K562 (cell line): Measurements from ENCODE around the gene KCTD1.

Source experiments
- CTCF ChIP-seq, 3 experiments: IDR thresholded peaks in 2 of 3; conservative IDR thresholded peaks in 1 of 3; 2 replicates each; pipeline ENCODE4 v1.5.1; 2011 to 2012; ENCODE audit warnings: low read length in 3 of 3, mild to moderate bottlenecking in 3 of 3, control low read depth in 2 of 3, improper control_type of control experiment in 1 of 3, inconsistent platforms in 1 of 3, low read depth in 1 of 3, mixed read lengths in 1 of 3, moderate library complexity in 1 of 3; ENCODE audit not compliant: insufficient read depth in 2 of 3
- FOXP4 ChIP-seq: sonication (generic); formaldehyde crosslinking; IDR thresholded peaks from 2 replicates; pipeline ENCODE4 v1.8.0; 2022; ENCODE audit warnings: mild to moderate bottlenecking, missing genetic modification reagents, borderline replicate concordance
- SIN3A ChIP-seq, 2 experiments: fragments of 150-350 bp in 1 of 2; IDR thresholded peaks; 2 replicates each; pipeline ENCODE4 v1.6.1; 2011 to 2016; ENCODE audit warnings: borderline replicate concordance in 2 of 2, low read depth in 2 of 2, low read length in 2 of 2, mild to moderate bottlenecking in 2 of 2, moderate library complexity in 2 of 2; ENCODE audit not compliant: control insufficient read depth in 1 of 2

DNA sequence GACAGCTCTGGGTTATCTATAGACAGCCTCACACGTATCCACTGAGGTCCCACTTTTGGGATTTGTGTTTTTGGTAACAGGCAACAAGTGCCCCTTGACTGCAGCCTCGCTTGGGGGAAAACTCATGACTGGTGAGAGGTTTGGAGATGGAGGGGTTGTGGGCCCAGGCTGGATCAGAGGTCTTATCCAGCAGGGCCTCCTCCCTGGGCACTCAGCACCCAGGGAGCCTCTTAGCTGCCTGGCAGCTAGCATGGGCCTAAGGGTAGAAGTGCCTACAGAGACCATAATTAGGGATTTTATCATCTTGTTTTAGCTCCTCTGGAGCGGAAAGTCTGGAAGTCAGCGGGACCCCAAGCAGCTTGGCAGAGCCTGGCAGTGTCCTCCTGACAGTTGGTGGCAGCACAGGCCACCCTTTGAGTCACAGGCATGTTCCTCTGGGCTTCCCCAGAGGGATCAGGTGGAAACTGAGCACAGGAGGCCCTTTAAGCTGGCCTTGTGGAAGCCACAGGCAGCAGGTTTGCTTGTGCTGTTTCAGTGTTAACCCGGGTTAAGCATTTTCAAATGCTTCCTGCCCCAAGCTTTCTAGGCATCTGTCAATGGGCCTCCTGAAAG lies 143.1 kb downstream of the KCTD1 start:
- TF ChIP-seq SIN3A (IDR thresholded peaks at IDR 0.05; ENCODE audit: borderline replicate concordance in 2 of 2, control insufficient read depth in 1 of 2, low read depth in 2 of 2, low read length in 2 of 2) (no peak), CTCF (IDR thresholded peaks at IDR 0.05 in 2 of 3, conservative IDR thresholded peaks at IDR 0.05 in 1 of 3; ENCODE audit: insufficient read depth in 2 of 3, low read depth in 1 of 3, low read length in 3 of 3) (peak in 2 of 3 experiments; percentile 21 to 28; a peak in 1 of 6 replicates), FOXP4 (no peak)
